Subcutaneous abdominal adipose tissue (tissue), 5 donors: ENCODE measurements around the gene NEIL3.

Experiments used
- H3K27ac ChIP-seq: one replicate; pipeline ENCODE4 v1.7.0; 2013; ENCODE audit warnings: low read depth, mild to moderate bottlenecking, inconsistent platforms, low read length, moderate library complexity
- H3K27me3 ChIP-seq, 5 donors: one replicate each; pipeline ENCODE4 v1.7.0; 2013; ENCODE audit warnings: low read length in 5 of 5, inconsistent platforms in 1 of 5; ENCODE audit not compliant: control insufficient read depth in 5 of 5, insufficient read depth in 4 of 5
- H3K36me3 ChIP-seq, 5 donors: one replicate each; pipeline ENCODE4 v1.7.0; 2013; ENCODE audit warnings: low read length in 5 of 5; ENCODE audit not compliant: control insufficient read depth in 5 of 5, insufficient read depth in 5 of 5
- H3K4me1 ChIP-seq, 5 donors: one replicate each; pipeline ENCODE4 v1.7.0; 2013; ENCODE audit warnings: low read length in 5 of 5, mild to moderate bottlenecking in 3 of 5, moderate library complexity in 1 of 5; ENCODE audit not compliant: control insufficient read depth in 5 of 5, insufficient read depth in 5 of 5
- H3K4me3 ChIP-seq, 5 donors: one replicate each; pipeline ENCODE4 v1.7.0; 2013; ENCODE audit warnings: low read length in 5 of 5, low read depth in 1 of 5
- H3K9ac ChIP-seq, 5 donors: one replicate each; pipeline ENCODE4 v1.7.0; 2013; ENCODE audit warnings: low read length in 5 of 5, mild to moderate bottlenecking in 4 of 5, moderate library complexity in 3 of 5
- H3K9me3 ChIP-seq, 5 donors: one replicate each; pipeline ENCODE4 v1.7.0; 2013; ENCODE audit warnings: low read length in 5 of 5; ENCODE audit not compliant: control insufficient read depth in 5 of 5
- donor health status: healthy.
- donor health status: healthy.
- donor health status: healthy.
- donor health status: healthy.
- donor health status: healthy.

The NEIL3 gene

GRCh38 chr4:177385576-177386277 lies 76.1 kb downstream of the NEIL3 start:
- Histone ChIP-seq H3K9ac (no peak overlapping the region), H3K4me3 (no peak overlapping the region), H3K27ac (no peak overlapping the region), H3K4me1 (peaks cover 0 to 11% (median 0%) of the 10 kb centered on the region in 5 donors), H3K9me3 (no peaks in the 10 kb centered on the region), H3K27me3 (no peaks in the 10 kb centered on the region), H3K36me3 (no peaks in the 10 kb centered on the region)

- Histone ChIP-seq H3K27ac (no peak overlapping the region), H3K4me1 (peaks cover 0 to 11% (median 0%) of the 10 kb centered on the region in 5 donors), H3K9ac (no peak overlapping the region), H3K36me3 (no peaks in the 10 kb centered on the region), H3K4me3 (no peak overlapping the region), H3K27me3 (no peaks in the 10 kb centered on the region), H3K9me3 (no peaks in the 10 kb centered on the region)
Measured at GRCh38 chr4:177386278-177386815, 76.7 kb downstream of the NEIL3 start.

GRCh38 chr4:177391287-177391686 lies 81.6 kb downstream of the NEIL3 start:
- H3K27ac ChIP-seq = no peak overlapping the region
- no peaks in the 10 kb centered on the region for H3K27me3 ChIP-seq
- H3K4me1 ChIP-seq = peaks cover 0 to 4% (median 0%) of the 10 kb centered on the region in 5 donors
- H3K9ac ChIP-seq = no peak overlapping the region
- H3K4me3 ChIP-seq = no peak overlapping the region
- no peaks in the 10 kb centered on the region for H3K36me3 ChIP-seq
- H3K9me3 ChIP-seq = no peaks in the 10 kb centered on the region

GRCh38 chr4:177391953-177392352 lies 82.3 kb downstream of the NEIL3 start:
- Histone ChIP-seq H3K27ac (no peak overlapping the region), H3K9ac (no peak overlapping the region), H3K4me3 (no peak overlapping the region), H3K36me3 (no peaks in the 10 kb centered on the region), H3K27me3 (no peaks in the 10 kb centered on the region), H3K4me1 (no peaks in the 10 kb centered on the region), H3K9me3 (no peaks in the 10 kb centered on the region)

- H3K9me3 ChIP-seq = peaks cover 0 to 6% (median 0%) of the 10 kb centered on the region in 5 donors
Measured at GRCh38 chr4:177393236-177393635, 83.6 kb downstream of the NEIL3 start.

GRCh38 chr4:177396352-177396751 lies 86.7 kb downstream of the NEIL3 start:
- Histone ChIP-seq H3K4me1 (no peaks in the 10 kb centered on the region), H3K27me3 (no peaks in the 10 kb centered on the region), H3K9me3 (peaks cover 0 to 6% (median 0%) of the 10 kb centered on the region in 5 donors), H3K36me3 (no peaks in the 10 kb centered on the region), H3K4me3 (no peak overlapping the region), H3K27ac (no peak overlapping the region), H3K9ac (no peak overlapping the region)

More at GRCh38 chr4:177393236-177393635, 83.6 kb downstream of the NEIL3 start:
- Histone ChIP-seq H3K4me3 (no peak overlapping the region), H3K27me3 (no peaks in the 10 kb centered on the region), H3K27ac (no peak overlapping the region), H3K36me3 (no peaks in the 10 kb centered on the region), H3K9ac (no peak overlapping the region), H3K4me1 (no peaks in the 10 kb centered on the region)

GRCh38 chr4:177400030-177400429 lies 90.4 kb downstream of the NEIL3 start:
- Histone ChIP-seq H3K4me1 (no peaks in the 10 kb centered on the region), H3K9me3 (peaks cover 0 to 6% (median 0%) of the 10 kb centered on the region in 5 donors), H3K27ac (no peak overlapping the region), H3K4me3 (no peak overlapping the region), H3K27me3 (peaks cover 0 to 2% (median 0%) of the 10 kb centered on the region in 5 donors), H3K9ac (no peak overlapping the region), H3K36me3 (no peaks in the 10 kb centered on the region)

- H3K4me3 ChIP-seq = no peak overlapping the region
- H3K27ac ChIP-seq = no peak overlapping the region
- no peaks in the 10 kb centered on the region for H3K36me3 ChIP-seq
- no peaks in the 10 kb centered on the region for H3K4me1 ChIP-seq
- peaks cover 0 to 2% (median 0%) of the 10 kb centered on the region in 5 donors for H3K27me3 ChIP-seq
- peaks cover 0 to 6% (median 0%) of the 10 kb centered on the region in 5 donors for H3K9me3 ChIP-seq
- no peak overlapping the region for H3K9ac ChIP-seq
Measured at GRCh38 chr4:177401658-177402273, 92.1 kb downstream of the NEIL3 start.

- Histone ChIP-seq H3K4me1 (no peaks in the 10 kb centered on the region), H3K36me3 (no peaks in the 10 kb centered on the region), H3K9me3 (no peaks in the 10 kb centered on the region), H3K4me3 (no peak overlapping the region), H3K27ac (no peak overlapping the region), H3K27me3 (peaks cover 0 to 2% (median 0%) of the 10 kb centered on the region in 5 donors), H3K9ac (no peak overlapping the region)
Measured at GRCh38 chr4:177403746-177404145, 94.1 kb downstream of the NEIL3 start.

- Histone ChIP-seq H3K36me3 (no peaks in the 10 kb centered on the region), H3K4me3 (no peak overlapping the region), H3K9me3 (no peaks in the 10 kb centered on the region), H3K9ac (no peak overlapping the region), H3K4me1 (no peaks in the 10 kb centered on the region), H3K27ac (no peak overlapping the region), H3K27me3 (peaks cover 0 to 2% (median 0%) of the 10 kb centered on the region in 5 donors)
Measured at GRCh38 chr4:177404342-177404741, 94.7 kb downstream of the NEIL3 start.
